D721Med (cell line): ENCODE results near the gene SEM1.
"Not testable (repeated sequence)": the region's sequence is repeated elsewhere in the genome, so short reads cannot be mapped to it uniquely, and the experiment has no call there.

Experiments used
- DNase-seq: peaks from one replicate; pipeline ENCODE4 v3.0.0; 2011; ENCODE audit warnings: low spot score; ENCODE audit not compliant: insufficient read length
- FAIRE-seq: peaks from 2 replicates; lab custom pipeline; 2011; peaks lifted over from hg19 to GRCh38; lab: Jason Lieb, UNC
- CTCF ChIP-seq: IDR thresholded peaks from 2 replicates; pipeline ENCODE4 v1.5.1; 2012; ENCODE audit warnings: mild to moderate bottlenecking, control low read depth; ENCODE audit not compliant: insufficient read depth; ENCODE audit errors: missing control alignments

The SEM1 gene

GRCh38 chr7:96663871-96664445, 45.7 kb downstream of the SEM1 start:
- FAIRE-seq: peak; percentile 41
- no peak for DNase-seq

GRCh38 chr7:96663457-96663856, 46.2 kb downstream of the SEM1 start:
- no peak for TF ChIP-seq CTCF
- FAIRE-seq (no peak), DNase-seq (no peak)

More at GRCh38 chr7:96663871-96664445, 45.7 kb downstream of the SEM1 start:
- TF ChIP-seq CTCF: no peak

GRCh38 chr7:96662151-96662550, 47.5 kb downstream of the SEM1 start:
- not testable (repeated sequence) for FAIRE-seq, DNase-seq

- DNase-seq: no peak
- no peak for FAIRE-seq
- TF ChIP-seq CTCF: no peak
Measured at GRCh38 chr7:96658022-96658412, 51.6 kb downstream of the SEM1 start.

GRCh38 chr7:96657347-96658021, 52.2 kb downstream of the SEM1 start:
- no peak for TF ChIP-seq CTCF
- DNase-seq: no peak
- no peak for FAIRE-seq

GRCh38 chr7:96655956-96656355, 53.7 kb downstream of the SEM1 start:
- DNase-seq (no peak), FAIRE-seq (no peak)
- no peak for TF ChIP-seq CTCF

GRCh38 chr7:96654630-96655188, 54.9 kb downstream of the SEM1 start:
- DNase-seq (no peak), FAIRE-seq (no peak)
- TF ChIP-seq CTCF: no peak
